GM18499 (cell line): Measurements from ENCODE around the gene GYG1.

Source experiments
- ATAC-seq: cut with Tn5 transposase; IDR thresholded peaks from one replicate; pipeline ENCODE4 v1.9.1; 2021; ENCODE audit warnings: moderate number of reproducible peaks; ENCODE audit not compliant: insufficient read depth, unreplicated experiment

Gene GYG1

DNA sequence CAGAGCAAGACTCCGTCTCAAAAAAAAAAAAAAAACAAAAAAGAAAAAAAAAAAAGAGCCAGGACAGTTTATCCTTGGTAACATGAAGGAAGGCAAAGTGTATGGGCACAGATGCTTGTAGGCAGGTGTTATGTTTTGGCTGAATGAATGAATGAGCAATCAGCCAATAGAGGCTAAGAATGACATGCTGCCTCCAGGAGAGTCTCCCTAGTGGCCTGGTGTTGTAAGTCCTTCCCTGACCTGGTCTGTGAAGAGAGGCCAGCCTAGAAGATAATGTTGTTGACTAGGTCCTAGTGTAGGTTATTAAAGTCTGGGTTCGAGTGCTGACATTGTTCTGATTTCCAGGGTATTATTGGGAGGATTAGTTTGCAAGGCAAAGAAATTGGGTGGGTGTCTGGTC lies 24.9 kb downstream of the GYG1 start:
- no peak for ATAC-seq

DNA sequence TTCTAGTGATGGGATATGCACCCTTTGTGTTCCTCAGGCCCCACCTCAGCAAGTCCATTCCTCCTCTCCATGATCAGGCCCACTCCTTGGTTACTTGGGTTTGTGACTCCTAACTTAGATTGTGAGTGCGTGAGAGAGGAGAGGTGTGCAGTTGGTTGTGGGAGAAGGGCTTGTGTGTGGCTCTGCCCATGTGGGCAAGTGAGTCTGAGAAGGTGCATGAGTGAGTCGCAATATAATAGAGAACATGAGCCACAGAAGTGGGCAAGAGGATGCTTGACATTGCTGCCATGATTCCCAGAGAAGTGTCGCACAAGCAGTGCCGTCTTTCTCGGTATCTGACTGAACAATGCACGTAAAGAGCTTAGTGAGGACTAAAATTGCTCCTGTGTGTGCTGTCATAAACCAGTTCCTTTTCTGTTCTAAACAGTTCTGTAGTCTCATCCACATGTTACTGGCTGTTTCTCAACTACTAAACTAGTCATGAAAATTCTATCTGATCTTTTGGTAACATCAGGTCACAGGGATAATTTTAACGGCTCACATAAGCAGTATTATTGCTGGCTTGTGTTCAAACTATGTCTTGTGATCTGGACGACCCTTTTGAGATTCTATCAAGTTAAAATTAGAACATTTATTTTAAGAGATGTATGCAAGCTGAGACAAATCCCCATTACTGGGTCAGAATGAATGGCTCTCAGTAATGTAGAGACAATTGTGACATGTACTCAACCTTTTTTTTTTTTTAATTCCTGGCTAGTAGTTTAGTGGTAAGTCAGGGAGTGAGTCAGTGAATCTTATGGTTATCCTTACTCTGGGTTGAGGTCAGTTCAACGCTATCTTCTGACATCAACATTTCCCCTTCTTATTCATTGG lies 25.6 kb downstream of the GYG1 start:
- ATAC-seq: no peak

GRCh38 chr3:149018247-149018646 lies 26.9 kb downstream of the GYG1 start:
- ATAC-seq: no peak

DNA sequence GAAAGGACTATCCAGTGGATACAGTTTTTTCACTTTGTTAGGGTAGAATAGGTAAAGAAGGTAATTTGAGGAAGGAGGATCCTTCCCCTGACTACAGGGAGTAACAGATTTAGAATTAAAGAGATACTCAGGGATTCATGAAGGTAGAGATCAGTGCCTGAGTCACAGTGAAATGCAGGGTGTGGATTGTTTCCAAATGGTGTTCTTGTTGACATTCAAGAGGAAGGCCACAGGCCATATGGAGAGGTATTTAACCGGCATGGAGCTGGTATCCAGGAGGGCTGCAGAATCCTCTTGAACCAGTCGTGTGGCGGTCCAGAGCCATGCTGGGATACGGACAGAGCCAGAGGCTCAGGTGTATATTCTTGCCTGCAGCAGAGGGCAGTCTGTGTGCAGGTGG lies 28.2 kb downstream of the GYG1 start:
- no peak for ATAC-seq

DNA sequence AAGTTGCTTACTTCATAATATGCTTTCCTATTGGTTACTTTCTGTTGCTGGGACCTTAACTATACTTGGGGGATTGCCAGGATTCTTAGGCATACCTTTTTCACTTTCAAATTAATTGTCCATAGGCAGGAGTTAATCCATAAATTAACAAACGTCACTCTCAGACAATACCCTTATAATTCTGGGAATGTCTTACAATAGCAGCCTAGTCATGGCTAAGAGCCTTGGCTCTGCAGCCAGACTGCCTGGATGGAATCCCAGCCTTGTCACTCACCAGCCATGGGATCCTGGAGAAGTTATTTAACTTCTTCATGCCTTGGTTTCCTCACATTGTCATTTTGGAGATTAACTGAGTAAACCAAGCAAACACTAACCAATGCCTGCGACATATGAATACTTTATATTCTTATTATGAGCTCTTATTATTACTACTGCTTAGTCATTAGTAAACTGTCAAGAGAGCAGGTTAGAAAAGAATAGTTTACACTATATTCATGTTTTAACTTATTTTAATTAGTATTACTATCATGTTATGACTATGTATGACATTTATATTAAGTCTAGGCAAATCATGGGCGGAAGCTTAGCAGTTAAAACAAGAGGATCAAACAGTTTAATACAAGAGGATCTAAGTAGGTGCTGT lies 29.0 kb downstream of the GYG1 start:
- no peak for ATAC-seq

DNA sequence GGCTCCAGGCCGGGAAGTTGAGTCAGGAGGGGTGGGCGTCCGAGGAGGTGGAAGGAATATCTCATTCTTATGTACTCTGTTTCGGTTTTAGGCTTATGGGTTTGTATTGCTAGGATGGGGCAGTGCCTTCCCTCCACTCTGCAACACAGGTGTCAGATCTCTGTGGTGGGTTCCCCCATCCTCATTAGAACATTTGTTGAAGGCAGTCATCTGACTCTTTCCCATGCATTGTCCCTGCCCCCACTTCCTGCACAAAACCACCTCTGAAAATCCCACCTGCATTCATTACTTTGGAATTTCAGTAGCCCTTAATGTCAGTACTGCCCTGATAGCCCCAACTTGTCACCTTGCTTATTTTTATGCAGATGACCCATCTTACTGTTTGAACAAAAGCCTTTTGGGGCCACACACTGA lies 29.5 kb downstream of the GYG1 start:
- ATAC-seq: no peak

DNA sequence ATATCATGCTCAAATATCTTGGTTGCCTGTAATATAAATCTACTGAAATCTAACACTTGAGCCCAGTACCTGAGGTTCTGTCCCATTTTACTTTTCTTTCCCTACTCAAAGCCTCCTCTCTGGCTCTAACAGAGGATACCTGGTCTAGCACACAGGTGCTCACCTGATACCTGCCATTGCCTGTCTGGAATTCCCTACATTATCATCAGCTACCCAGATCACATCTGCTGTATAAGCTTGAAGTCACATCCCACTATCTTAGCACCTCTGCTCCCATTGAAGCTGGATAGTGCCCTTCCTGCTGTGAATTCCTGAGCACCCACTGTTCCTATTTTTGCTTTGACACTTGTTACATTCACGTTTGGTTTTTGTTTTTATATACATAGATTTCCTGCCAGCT lies 30.5 kb downstream of the GYG1 start:
- no peak for ATAC-seq

DNA sequence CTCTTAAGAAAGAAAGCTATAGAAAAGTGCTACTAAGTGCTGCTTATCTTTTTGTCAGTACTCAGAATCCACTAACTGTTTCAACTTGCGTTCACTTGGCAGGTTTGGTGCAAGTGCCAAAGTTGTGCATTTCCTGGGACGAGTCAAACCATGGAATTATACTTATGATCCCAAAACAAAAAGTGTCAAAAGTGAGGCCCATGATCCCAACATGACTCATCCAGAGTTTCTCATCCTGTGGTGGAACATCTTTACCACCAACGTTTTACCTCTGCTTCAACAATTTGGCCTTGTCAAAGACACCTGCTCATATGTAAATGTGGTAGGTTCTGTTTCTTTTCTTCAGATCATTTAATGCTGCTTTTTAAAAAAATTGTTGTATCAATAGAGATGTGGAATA lies 32.6 kb downstream of the GYG1 start:
- ATAC-seq: no peak

- no peak for ATAC-seq
Observed at GRCh38 chr3:149026718-149027117, 35.4 kb downstream of the GYG1 start.

DNA sequence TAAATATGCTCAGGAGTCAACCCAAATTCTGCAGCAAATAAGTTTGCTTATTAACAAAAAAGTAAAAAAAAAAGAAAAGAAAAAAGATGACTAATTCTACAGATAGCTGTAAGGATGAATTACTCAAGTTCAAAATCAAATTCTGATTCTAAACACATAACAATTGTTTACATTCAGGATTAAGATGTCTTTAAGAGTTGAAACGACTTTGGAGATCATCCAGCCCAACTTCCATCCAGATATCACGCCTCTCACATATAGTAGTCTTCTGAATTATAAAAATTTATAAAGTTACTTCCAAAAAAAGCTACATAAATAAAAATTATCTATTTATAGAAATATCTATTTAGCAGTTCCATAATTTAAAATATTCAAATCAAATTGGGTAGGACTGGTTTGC lies 39.8 kb downstream of the GYG1 start:
- ATAC-seq: no peak

DNA sequence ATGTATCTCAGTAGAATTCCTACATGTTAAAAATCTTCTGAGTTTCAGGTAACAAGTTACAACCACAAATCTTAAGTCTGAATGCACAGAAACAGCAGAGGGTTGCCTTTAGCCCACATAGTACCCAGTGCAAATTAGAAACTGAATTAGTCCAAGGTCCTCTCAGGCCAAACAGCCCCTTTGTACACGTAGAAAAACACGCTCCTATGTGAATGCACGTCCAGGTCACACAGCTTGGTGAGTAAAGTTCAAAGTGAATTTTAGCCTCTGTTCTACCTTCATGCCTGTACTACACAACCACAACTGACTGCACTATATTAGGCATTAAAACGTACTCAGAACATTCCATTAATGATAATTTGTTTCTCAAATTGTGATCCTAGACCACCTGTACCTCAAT lies 46.3 kb downstream of the GYG1 start:
- no peak for ATAC-seq

- no peak for ATAC-seq
Observed at GRCh38 chr3:149038322-149038721, 47.0 kb downstream of the GYG1 start.

GRCh38 chr3:149042789-149043386 lies 51.5 kb downstream of the GYG1 start:
- peak; percentile 89 for ATAC-seq

DNA sequence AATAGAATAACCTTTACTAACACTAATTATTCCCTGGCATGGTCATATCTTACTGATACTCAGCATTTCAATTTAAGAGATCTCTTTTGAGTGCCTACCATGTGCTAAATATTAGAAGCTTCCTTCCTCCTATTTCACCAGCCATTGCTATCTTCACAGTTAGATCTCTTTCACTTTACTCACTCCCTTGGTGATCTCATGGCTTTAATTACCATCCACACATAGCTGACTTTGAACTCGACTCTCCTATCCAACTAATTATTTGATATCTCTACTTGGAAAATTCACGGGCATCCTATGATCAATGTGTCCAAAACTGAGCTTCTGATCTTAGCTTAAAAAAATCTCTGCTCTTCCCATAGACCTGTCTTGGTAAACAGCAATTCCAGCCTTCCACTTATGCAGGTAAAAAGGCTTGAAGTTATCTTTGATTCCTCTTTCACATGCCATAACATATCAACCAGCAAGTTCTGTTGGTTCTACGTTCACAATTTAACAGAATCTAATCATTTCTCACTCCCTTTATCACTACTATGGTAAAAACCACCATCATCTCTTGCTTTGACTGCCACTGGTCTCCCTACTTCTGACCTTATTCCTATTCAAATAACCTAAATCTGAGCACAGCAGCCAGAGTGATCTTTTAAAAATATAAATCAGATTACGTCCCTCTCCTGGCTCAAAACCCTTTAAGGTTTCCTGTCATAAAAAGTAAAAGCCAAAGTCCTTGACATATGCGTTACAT lies 53.2 kb downstream of the GYG1 start:
- ATAC-seq: no peak

GRCh38 chr3:149055575-149055974 lies 64.2 kb downstream of the GYG1 start:
- ATAC-seq: no peak

- no peak for ATAC-seq
Observed at GRCh38 chr3:149058198-149058597, 66.9 kb downstream of the GYG1 start.

- no peak for ATAC-seq
Observed at GRCh38 chr3:149058602-149059001, 67.3 kb downstream of the GYG1 start.

DNA sequence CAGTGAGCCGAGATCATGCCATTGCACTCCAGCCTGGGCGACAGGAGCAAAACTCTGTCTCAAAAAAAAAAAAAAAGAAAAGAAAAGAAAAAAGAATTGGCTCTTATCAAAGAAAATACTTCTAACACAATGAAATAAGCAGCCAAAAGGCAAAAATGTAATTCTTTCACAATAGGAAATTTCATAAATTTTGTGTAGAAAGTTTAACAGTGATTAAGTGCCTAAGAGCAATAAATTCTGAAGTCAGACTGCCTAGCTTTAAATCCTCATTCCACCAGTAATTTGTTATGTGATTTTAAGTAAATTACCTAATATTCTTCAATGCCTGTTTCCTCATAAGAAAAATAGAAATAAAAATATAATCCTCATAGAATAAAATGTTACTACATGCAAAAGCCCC lies 70.4 kb downstream of the GYG1 start:
- ATAC-seq: no peak

DNA sequence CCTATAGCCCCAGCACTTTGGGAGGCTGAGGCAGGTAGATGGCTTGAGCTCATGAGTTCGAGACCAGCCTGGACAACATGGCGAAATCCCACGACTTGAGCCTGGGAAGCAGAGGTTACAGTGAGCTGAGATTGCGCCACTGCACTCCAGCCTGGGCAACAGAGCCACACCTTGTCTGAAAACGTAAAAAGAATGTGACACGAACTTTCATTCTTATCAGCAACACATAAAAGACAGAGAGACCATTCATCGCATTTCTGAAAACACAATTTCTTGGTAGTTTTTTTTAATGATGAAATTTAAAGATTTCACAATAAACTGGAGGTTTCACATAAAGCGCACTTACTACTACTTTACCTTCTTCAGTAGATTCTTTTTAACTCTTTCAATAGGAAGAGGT lies 76.5 kb downstream of the GYG1 start:
- ATAC-seq: no peak
